H4 (cell line): Measurements from ENCODE around the gene HS3ST3A1. TPM values are rescaled to one million over a fixed set of nuclear protein-coding genes. Genes with fewer than 3 reads are reported as not detected.

Experiments
- DNase-seq: peaks from one replicate; pipeline ENCODE4 v3.0.0-alpha.2; 2015; ENCODE audit warnings: low spot score
- total RNA-seq: library from RNA; depleted of rRNA; stranded (reverse); fragments of >200 nt; shearing (Covaris generic); gene quantifications from 2 replicates; pipeline ENCODE4 v1.2.3, GENCODE V29; 2014

Gene HS3ST3A1
- total RNA-seq, 1 experiment from 2014 or later = 4.7 TPM

DNA sequence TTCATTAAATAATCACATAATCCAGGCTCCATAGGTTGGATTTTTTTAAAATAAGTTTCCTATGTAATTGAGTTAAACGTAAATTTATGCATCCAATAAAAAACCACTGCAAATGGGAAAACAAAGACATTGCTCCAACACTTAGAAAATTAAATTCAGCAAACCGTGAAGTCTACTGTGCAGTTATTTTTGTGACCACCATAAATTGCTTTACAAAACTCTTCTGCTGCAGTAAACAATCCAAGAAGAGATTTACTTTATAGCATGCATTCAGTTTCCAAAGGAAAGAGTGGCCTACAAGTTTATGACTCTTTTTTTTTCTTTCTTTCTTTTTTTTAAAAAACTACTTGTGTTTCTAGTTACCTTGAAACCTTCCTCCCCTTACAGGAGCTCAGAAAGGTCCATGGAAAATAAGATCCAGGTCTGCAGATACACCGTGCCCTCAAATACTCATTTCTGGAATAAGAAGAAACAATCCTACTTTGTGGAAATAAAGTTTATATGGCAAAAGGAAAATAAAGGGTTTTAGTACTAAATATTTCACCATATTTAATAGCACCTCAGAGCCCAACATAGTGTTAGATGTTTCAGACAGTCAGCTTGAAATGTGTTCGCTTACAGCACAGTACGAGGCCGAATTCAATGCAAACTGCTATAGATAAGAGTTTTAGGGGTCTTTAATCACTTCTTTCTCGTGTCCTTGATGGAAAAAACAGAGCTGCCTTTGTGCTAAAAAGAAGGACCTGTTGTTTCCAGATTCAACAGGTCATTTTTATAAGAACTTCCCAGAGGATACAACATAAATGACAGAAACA, 3.2 kb downstream of the HS3ST3A1 start:
- no peak for DNase-seq

- DNase-seq = peak; percentile 75
These were observed 3.9 kb downstream of the HS3ST3A1 start for GRCh38 chr17:13597723-13598347.

DNA sequence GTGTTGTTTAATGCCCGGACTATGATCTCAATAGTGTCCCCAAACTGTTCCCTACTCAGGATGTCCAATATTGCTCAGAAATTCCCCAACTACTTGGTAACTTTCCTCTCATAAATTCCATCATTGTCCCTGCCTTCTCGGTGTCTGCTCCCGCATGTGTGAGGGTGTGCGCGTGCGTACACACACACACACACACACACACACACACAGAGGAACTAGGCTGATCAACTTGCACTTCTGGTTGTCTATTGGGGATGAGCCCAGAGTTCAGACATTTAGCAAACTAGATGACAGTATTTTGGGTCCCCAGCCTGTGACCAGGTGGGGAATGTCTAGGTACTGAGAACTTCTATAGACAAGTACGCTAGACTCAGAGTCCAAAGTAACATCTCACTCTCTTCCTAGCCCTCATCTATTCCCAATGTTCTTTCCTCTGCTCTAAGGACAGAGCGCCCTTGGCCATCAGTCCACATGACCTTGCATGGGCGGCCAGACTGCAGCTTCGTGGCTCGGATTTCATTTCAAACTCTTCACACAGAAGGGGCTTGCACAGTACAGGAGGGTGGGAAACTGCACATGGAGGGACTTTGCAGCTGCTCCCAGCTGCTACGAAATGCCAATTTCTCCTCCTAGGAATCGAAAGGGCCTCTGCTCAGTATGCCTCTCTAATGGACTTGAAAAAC, 5.3 kb downstream of the HS3ST3A1 start:
- no peak for DNase-seq

DNA sequence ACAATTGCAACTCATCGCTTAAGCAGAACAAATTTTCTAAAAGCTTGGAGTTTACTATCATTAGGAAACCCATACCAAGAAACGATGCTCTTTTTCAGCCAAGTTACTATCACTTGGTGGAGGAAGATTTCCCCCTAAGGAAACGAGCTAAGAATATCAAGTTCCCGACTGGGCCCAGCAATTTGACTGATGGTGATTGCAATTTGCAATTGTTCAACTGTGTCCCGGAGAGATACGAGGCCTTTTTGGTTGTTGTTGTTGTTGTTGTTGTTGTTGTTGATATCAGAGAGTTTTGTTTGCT, 6.2 kb downstream of the HS3ST3A1 start:
- no peak for DNase-seq

GRCh38 chr17:13594762-13595598, 6.7 kb downstream of the HS3ST3A1 start:
- peak; percentile 90 for DNase-seq

DNA sequence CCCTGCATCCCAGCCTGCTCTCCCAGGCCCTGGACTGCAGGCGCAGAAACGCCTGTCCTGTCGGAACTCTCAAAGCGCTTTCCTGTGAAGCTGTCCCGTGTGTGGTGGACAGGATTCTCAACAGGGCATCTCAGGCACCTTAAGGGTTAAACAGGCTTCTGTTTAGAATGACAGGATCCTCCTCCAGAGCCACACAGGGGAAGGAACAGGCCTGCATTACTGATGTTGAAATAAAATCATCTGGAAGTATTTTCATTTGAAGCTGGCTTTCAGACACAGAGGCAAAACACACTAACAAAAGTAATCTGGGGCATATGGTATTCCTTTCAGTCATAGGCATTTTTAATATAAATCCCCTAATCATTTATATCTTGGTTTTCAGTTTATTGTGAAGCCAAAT, 7.4 kb downstream of the HS3ST3A1 start:
- peak; percentile 16 for DNase-seq

DNA sequence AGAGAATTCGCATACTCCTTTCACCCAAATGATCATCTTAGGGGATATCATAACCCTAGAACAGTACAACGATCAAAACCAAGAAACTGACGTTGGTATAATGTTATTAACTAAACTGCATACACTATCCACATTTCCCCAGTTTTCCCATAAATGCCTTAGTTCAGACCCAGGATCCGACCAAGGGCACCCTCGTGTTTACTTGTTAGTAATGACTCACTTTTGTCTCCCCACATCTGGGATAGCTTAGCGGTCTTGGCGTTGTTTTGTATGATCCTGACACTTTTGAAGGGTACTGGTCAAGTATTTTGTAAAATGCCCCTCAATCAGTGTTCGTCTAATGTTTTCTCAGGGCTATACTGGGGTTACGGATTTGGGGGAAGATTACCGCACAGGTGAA, 8.0 kb downstream of the HS3ST3A1 start:
- peak; percentile 53 for DNase-seq

DNA sequence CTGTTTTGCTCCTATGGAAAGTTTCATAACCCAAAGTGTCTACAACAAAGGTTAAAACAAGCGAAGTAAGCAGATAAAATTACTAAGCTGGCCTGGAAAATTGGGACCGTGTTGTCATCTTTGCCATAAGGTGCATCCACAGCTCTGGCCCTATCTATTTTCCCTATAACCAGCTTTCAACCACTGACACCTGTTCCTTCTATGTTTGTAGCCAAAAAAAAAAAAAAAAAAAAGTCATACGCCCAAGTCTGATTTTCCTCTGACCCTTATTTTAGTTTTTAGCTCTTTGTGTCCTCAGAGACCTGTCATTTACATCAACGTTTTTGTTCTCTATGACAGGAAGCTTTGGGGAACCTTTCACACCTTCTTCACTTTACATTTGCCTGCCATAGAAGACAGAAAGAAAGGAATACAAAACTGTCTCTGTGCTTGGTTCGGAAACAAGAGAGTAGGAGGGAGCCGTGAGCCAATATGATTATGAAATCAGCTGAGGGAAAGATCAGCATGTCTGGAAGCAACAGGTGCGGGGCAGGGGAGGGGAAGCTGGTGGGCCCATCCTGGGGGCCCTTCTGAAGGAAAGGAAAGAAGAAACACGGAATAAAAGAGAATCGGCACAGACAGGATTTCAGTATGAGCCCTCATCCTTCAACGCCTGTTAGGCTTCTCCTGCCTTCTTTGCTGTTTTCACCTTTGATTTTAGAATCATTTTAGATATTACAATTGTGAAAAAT, 8.5 kb downstream of the HS3ST3A1 start:
- DNase-seq = no peak

DNA sequence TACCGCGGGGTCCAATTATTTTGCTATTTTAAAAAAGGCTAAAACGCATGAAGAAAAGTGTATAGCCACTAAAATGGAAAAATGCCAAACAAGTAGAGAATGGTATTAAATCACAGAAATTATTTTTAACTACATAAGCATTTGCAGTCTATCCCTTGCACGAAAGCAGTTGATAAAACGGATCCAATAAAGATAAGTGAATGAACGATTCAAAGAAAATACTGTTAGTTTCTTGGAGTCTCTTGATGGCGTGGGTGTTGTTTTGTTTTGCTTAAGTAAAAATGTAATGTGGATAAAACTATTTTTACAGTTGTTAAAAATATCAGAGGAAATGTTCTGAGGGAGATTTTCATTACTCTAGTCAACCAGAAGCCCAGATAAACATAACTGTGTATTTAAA, 9.3 kb downstream of the HS3ST3A1 start:
- no peak for DNase-seq

DNA sequence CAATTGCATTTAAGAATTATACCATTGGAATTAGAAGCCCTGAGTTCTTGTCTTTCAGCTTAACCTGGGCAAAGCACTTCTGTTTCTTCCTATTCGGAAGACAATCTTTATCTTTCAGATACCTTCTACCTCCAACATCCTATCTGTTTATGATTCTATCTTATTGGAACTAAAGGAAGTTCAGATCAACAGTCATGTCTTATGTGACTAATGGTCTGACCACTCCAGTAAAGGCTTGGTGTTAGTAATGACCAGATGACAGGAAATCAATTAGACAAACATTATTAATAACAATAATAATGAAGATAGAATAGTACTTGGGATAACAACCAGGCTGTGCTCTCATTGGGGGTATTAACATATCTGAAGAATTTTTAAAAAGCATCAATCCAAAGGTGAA, 11.3 kb downstream of the HS3ST3A1 start:
- DNase-seq = no peak

DNA sequence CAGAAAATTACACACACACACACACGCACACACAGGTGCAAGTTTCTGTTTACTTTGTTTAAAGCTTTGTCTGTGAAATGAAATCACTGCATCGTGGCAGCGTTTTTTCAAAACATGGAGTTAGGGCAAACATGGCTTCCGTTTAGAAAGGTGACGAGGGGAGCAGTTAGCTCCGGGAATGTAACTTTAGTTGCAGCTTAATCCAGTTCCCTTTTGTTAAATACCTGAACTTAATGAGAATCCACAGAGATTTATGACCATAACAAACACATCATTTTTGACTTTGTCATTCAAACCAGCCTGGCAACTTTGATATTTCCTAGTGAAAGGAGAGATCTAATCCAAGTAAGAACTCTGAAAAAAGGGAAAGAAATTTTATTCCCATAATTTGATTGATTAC, 12.1 kb downstream of the HS3ST3A1 start:
- DNase-seq = no peak

- no peak for DNase-seq
These were observed 14.0 kb downstream of the HS3ST3A1 start for GRCh38 chr17:13587487-13588338.

DNA sequence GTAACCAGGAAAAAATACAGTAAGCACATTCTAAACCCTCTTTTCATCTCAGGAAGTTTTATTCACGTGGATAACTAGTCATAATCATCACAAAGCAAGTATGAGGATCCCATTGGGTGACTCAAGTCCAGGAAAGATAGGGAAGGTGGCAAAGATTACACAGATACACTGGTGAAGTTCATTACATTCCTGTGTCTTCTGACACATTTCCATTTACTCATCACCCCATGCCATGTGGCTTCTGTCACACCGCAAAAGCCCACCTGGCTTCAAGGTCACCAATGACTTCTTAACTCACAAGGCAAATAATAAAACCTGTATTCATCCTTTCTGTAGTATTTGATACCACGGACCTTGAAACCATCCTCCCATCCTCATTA, 17.0 kb downstream of the HS3ST3A1 start:
- DNase-seq = no peak

GRCh38 chr17:13583996-13584700, 17.6 kb downstream of the HS3ST3A1 start:
- no peak for DNase-seq

- DNase-seq = no peak
These were observed 18.8 kb downstream of the HS3ST3A1 start for GRCh38 chr17:13582776-13583547.

DNA sequence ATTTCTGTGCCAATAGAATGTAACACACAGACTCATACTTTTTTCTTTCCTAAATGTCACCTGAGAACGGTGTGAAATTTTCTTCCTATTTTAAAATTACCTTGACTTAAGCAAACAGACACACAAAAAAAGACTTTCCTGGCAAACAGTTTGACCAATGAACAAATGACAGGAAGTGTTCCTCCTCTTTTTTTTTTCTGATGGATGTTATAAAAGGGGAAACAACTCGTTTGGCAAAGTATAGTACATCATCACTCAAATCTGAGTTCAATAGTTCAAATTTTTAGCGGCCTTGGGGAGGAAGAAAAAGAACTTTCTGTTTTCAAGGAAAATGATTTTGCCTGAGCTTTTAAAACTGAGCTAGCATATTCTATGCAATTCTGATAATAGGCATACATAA, 19.8 kb downstream of the HS3ST3A1 start:
- DNase-seq = no peak

DNA sequence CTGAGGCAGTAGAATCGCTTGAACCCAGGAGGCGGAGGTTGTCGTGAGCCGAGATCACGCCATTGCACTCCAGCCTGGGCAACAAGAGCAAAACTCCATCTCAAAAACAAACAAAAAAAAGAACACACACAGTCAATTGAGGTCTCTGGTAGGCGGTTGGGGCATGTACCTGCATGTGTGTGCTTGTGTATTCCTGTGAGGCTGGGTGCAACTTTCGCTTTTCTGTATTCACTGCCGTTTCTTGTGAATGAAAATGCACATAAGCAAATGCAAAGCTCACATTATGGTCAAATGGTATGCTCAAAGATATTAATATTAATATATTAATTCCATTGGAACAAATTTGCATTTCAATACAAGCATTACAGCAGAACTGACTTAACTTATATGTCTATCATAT, 20.9 kb downstream of the HS3ST3A1 start:
- no peak for DNase-seq

- no peak for DNase-seq
These were observed 24.8 kb downstream of the HS3ST3A1 start for GRCh38 chr17:13576661-13577526.
